Measurements from ENCODE around the gene LTBP1. TPM values are rescaled to one million over a fixed set of nuclear protein-coding genes. Genes with fewer than 3 reads are reported as not detected.

Gene LTBP1
- total and polyA plus RNA-seq, 2 experiments from 2014 or later, result 15.7 to 49.8 TPM

DNA sequence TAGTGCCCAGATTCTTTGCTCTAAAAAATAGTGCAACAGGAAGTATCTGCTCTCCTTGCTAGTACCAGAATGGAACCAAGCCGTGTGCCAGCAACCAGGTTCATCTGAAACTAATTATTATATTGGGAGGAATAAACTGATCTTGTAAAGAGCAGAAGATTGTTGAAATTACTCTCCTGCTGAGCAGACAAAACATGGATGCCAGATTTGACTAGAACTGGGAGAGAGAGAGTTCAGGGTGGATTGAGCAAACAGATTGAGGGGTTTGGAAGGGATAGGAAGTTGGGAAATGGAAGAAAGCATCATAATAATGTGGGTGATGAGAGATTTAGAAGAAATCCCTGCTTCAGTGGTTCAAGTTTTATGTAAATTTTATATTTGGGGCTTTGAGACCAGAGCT is 369.6 kb downstream of the LTBP1 start (continued):
- TF ChIP-seq STAT1 (IDR thresholded peaks at IDR 0.05; ENCODE audit: unreplicated experiment), result no peak
- no peak for TF ChIP-seq EZH2 (IDR thresholded peaks at IDR 0.05; ENCODE audit: low read depth, unreplicated experiment)
- TF ChIP-seq, protein P1, sequence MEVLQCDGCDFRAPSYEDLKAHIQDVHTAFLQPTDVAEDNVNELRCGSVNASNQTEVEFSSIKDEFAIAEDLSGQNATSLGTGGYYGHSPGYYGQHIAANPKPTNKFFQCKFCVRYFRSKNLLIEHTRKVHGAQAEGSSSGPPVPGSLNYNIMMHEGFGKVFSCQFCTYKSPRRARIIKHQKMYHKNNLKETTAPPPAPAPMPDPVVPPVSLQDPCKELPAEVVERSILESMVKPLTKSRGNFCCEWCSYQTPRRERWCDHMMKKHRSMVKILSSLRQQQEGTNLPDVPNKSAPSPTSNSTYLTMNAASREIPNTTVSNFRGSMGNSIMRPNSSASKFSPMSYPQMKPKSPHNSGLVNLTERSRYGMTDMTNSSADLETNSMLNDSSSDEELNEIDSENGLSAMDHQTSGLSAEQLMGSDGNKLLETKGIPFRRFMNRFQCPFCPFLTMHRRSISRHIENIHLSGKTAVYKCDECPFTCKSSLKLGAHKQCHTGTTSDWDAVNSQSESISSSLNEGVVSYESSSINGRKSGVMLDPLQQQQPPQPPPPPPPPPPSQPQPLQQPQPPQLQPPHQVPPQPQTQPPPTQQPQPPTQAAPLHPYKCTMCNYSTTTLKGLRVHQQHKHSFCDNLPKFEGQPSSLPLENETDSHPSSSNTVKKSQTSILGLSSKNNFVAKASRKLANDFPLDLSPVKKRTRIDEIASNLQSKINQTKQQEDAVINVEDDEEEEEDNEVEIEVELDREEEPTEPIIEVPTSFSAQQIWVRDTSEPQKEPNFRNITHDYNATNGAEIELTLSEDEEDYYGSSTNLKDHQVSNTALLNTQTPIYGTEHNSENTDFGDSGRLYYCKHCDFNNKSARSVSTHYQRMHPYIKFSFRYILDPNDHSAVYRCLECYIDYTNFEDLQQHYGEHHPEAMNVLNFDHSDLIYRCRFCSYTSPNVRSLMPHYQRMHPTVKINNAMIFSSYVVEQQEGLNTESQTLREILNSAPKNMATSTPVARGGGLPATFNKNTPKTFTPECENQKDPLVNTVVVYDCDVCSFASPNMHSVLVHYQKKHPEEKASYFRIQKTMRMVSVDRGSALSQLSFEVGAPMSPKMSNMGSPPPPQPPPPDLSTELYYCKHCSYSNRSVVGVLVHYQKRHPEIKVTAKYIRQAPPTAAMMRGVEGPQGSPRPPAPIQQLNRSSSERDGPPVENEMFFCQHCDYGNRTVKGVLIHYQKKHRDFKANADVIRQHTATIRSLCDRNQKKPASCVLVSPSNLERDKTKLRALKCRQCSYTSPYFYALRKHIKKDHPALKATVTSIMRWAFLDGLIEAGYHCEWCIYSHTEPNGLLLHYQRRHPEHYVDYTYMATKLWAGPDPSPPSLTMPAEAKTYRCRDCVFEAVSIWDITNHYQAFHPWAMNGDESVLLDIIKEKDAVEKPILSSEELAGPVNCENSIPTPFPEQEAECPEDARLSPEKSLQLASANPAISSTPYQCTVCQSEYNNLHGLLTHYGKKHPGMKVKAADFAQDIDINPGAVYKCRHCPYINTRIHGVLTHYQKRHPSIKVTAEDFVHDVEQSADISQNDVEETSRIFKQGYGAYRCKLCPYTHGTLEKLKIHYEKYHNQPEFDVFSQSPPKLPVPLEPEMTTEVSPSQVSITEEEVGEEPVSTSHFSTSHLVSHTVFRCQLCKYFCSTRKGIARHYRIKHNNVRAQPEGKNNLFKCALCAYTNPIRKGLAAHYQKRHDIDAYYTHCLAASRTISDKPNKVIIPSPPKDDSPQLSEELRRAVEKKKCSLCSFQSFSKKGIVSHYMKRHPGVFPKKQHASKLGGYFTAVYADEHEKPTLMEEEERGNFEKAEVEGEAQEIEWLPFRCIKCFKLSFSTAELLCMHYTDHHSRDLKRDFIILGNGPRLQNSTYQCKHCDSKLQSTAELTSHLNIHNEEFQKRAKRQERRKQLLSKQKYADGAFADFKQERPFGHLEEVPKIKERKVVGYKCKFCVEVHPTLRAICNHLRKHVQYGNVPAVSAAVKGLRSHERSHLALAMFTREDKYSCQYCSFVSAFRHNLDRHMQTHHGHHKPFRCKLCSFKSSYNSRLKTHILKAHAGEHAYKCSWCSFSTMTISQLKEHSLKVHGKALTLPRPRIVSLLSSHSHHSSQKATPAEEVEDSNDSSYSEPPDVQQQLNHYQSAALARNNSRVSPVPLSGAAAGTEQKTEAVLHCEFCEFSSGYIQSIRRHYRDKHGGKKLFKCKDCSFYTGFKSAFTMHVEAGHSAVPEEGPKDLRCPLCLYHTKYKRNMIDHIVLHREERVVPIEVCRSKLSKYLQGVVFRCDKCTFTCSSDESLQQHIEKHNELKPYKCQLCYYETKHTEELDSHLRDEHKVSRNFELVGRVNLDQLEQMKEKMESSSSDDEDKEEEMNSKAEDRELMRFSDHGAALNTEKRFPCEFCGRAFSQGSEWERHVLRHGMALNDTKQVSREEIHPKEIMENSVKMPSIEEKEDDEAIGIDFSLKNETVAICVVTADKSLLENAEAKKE (CRISPR knock-in tag; IDR thresholded peaks at IDR 0.05), result no peak
- TF ChIP-seq POLR2AphosphoS5 (IDR thresholded peaks at IDR 0.05; ENCODE audit: low read depth), result no peak
- no peak for TF ChIP-seq NANOG (IDR thresholded peaks at IDR 0.05; ENCODE audit: borderline replicate concordance)
- no peak for TF ChIP-seq JUNB (IDR thresholded peaks at IDR 0.05; ENCODE audit: unreplicated experiment)

DNA sequence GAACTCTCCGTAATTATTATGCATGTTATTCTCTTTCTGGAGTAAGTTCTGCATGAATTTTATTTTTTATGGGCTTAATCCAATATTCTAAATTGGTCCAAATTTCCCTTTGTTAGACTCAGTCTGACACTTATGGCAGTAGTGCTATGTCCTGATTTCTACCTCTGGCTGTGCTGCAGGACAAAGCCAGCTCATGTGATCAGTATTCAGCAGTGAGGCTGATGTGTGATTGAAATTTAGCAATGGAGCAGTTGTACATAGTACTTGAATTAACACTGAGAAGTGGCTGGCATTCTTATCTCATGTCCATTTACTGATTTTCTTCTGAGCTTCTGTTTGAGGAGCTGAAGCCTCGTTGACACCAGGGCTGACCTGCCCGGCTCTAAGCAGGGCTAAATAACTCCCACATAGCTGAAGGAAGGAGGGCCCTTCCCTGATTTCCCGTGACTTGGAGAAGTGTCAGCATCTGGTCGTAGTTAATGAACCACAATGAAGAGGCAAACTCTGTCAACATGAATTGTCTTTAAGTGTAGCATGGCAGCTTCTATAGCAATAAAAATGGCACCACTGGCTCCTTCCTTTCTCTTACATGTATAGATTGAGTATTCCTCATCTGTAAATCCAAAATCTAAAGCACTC is 370.7 kb downstream of the LTBP1 start:
- no peaks in the 10 kb centered on the region for H3K4me1 Mint-ChIP-seq
- no peak overlapping the region for H3K4me3 Mint-ChIP-seq
- Histone ChIP-seq H3K9me2 (ENCODE audit: insufficient read depth) (no peaks in the 10 kb centered on the region), H3K4me1 (ENCODE audit: insufficient read depth) (no peaks in the 10 kb centered on the region), H3K27ac (ENCODE audit: low read depth) (no peak overlapping the region), H3K27me3 (ENCODE audit: insufficient read depth) (no peaks in the 10 kb centered on the region), H3F3A (replicated peaks; ENCODE audit: low read depth) (no peaks in the 10 kb centered on the region), H2AFZ (no peak overlapping the region), H4K20me1 (replicated peaks; ENCODE audit: insufficient read depth) (no peaks in the 10 kb centered on the region), H3K79me2 (replicated peaks; ENCODE audit: insufficient read depth) (no peaks in the 10 kb centered on the region), H3K4me3 (no peak overlapping the region), H3K36me3 (ENCODE audit: insufficient read depth) (no peaks in the 10 kb centered on the region), H3K4me2 (no peak overlapping the region)
- no peaks in the 10 kb centered on the region for H3K27me3 Mint-ChIP-seq (ENCODE audit: insufficient read depth, low read depth, poor library complexity)
- no peak for DNase-seq (ENCODE audit: low spot score)
- no peaks in the 10 kb centered on the region for H3K36me3 Mint-ChIP-seq (ENCODE audit: low read depth)
- ATAC-seq, result no peak
- TF ChIP-seq, protein P2, sequence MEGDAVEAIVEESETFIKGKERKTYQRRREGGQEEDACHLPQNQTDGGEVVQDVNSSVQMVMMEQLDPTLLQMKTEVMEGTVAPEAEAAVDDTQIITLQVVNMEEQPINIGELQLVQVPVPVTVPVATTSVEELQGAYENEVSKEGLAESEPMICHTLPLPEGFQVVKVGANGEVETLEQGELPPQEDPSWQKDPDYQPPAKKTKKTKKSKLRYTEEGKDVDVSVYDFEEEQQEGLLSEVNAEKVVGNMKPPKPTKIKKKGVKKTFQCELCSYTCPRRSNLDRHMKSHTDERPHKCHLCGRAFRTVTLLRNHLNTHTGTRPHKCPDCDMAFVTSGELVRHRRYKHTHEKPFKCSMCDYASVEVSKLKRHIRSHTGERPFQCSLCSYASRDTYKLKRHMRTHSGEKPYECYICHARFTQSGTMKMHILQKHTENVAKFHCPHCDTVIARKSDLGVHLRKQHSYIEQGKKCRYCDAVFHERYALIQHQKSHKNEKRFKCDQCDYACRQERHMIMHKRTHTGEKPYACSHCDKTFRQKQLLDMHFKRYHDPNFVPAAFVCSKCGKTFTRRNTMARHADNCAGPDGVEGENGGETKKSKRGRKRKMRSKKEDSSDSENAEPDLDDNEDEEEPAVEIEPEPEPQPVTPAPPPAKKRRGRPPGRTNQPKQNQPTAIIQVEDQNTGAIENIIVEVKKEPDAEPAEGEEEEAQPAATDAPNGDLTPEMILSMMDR (conservative IDR thresholded peaks at IDR 0.05; ENCODE audit: low read depth in 2 of 2), result no peak
- TF ChIP-seq CREB1 (CRISPR knock-in tag; IDR thresholded peaks at IDR 0.05; ENCODE audit: low read depth), result no peak
- no peak for TF ChIP-seq STAT1 (IDR thresholded peaks at IDR 0.05; ENCODE audit: unreplicated experiment)
- no peak for TF ChIP-seq ZNF331 (CRISPR knock-in tag; IDR thresholded peaks at IDR 0.05; ENCODE audit: low read depth)
- TF ChIP-seq POLR2AphosphoS5 (IDR thresholded peaks at IDR 0.05; ENCODE audit: low read depth), result no peak
- TF ChIP-seq, protein P3, sequence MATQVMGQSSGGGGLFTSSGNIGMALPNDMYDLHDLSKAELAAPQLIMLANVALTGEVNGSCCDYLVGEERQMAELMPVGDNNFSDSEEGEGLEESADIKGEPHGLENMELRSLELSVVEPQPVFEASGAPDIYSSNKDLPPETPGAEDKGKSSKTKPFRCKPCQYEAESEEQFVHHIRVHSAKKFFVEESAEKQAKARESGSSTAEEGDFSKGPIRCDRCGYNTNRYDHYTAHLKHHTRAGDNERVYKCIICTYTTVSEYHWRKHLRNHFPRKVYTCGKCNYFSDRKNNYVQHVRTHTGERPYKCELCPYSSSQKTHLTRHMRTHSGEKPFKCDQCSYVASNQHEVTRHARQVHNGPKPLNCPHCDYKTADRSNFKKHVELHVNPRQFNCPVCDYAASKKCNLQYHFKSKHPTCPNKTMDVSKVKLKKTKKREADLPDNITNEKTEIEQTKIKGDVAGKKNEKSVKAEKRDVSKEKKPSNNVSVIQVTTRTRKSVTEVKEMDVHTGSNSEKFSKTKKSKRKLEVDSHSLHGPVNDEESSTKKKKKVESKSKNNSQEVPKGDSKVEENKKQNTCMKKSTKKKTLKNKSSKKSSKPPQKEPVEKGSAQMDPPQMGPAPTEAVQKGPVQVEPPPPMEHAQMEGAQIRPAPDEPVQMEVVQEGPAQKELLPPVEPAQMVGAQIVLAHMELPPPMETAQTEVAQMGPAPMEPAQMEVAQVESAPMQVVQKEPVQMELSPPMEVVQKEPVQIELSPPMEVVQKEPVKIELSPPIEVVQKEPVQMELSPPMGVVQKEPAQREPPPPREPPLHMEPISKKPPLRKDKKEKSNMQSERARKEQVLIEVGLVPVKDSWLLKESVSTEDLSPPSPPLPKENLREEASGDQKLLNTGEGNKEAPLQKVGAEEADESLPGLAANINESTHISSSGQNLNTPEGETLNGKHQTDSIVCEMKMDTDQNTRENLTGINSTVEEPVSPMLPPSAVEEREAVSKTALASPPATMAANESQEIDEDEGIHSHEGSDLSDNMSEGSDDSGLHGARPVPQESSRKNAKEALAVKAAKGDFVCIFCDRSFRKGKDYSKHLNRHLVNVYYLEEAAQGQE (IDR thresholded peaks at IDR 0.05; ENCODE audit: unreplicated experiment), result no peak
- H3K9me3 Mint-ChIP-seq, result no peaks in the 10 kb centered on the region
- H3K27ac Mint-ChIP-seq, result no peak overlapping the region

Measured in GM23338 (cell line).